Measurements from ENCODE around the gene MIEN1. TPM values are rescaled to one million over a fixed set of nuclear protein-coding genes. Genes with fewer than 3 reads are reported as not detected.

The MIEN1 gene
- total RNA-seq, 1 experiment from 2014 or later, result 50.8 TPM

GRCh38 chr17:39716073-39716818 lies 14.1 kb downstream of the MIEN1 start:
- H2BK5ac ChIP-seq (ENCODE audit: insufficient read length, low read length), result no peak overlapping the region
- no peak overlapping the region for H3K4ac ChIP-seq (ENCODE audit: low read depth, low read length)
- H3K27ac ChIP-seq (ENCODE audit: insufficient read length, low read depth, low read length), result no peak overlapping the region
- no peaks in the 10 kb centered on the region for H3K23me2 ChIP-seq (ENCODE audit: insufficient read length, low read depth, low read length, poor library complexity, severe bottlenecking)
- peak overlapping the region; percentile 53 to 84 (median 77); a peak in 4 of 7 replicates for H3K27ac Mint-ChIP-seq
- H4K91ac ChIP-seq (ENCODE audit: insufficient read length, low read depth, low read length), result no peak overlapping the region
- H3T11ph ChIP-seq (ENCODE audit: low read length), result no peak overlapping the region
- no peak overlapping the region for H2BK120ac ChIP-seq (ENCODE audit: low read depth, low read length, poor library complexity, severe bottlenecking)
- no peak overlapping the region for H3K18ac ChIP-seq (ENCODE audit: insufficient read length, low read depth, low read length)
- H4K20me1 ChIP-seq (ENCODE audit: control insufficient read depth, insufficient read depth, insufficient read length), result no peaks in the 10 kb centered on the region
- no peak overlapping the region for H2AK5ac ChIP-seq (ENCODE audit: insufficient read length, low read length)
- H3K9me3 Mint-ChIP-seq, result no peaks in the 10 kb centered on the region
- no peaks in the 10 kb centered on the region for H3K4me1 Mint-ChIP-seq
- H3K23ac ChIP-seq (ENCODE audit: insufficient read length, low read depth, low read length), result no peak overlapping the region
- no peak for TF ChIP-seq CTCF (conservative IDR thresholded peaks at IDR 0.05)
- H3K56ac ChIP-seq (ENCODE audit: insufficient read length, low read depth, low read length), result no peak overlapping the region
- no CpG with 5 or more reads among the region's 15 CpGs for WGBS (ENCODE audit: extremely low coverage, insufficient read length, low lambda C conversion rate)
- H3K27me3 Mint-ChIP-seq (ENCODE audit: low read depth), result no peaks in the 10 kb centered on the region
- H2BK20ac ChIP-seq (ENCODE audit: low read depth, low read length, poor library complexity, severe bottlenecking), result no peak overlapping the region
- H3K4me1 ChIP-seq (ENCODE audit: insufficient read depth, low read length), result no peaks in the 10 kb centered on the region
- no peak overlapping the region for H2AFZ ChIP-seq (ENCODE audit: low read length)
- H4K8ac ChIP-seq (replicated peaks; ENCODE audit: insufficient read length, low read depth, low read length), result no peak overlapping the region
- no peak overlapping the region for H3K9ac ChIP-seq (ENCODE audit: extremely low read depth, insufficient read length, low read length)
- H3K79me1 ChIP-seq (ENCODE audit: insufficient read depth, low read depth, low read length, poor library complexity, severe bottlenecking), result no peaks in the 10 kb centered on the region
- H3K36me3 Mint-ChIP-seq (ENCODE audit: insufficient read depth in 1 of 3, low read depth in 3 of 3), result peaks cover 72 to 93% (median 80%) of the 10 kb centered on the region in 3 experiments; a peak in 6 of 7 replicates
- no peak overlapping the region for H2BK15ac ChIP-seq (ENCODE audit: low read depth, low read length)
- H3K14ac ChIP-seq (ENCODE audit: insufficient read depth, low read length), result no peak overlapping the region
- no peak overlapping the region for H3K4me2 ChIP-seq (ENCODE audit: insufficient read depth, insufficient read length, low read length)
- H3K79me2 ChIP-seq (ENCODE audit: insufficient read depth, low read length), result no peaks in the 10 kb centered on the region
- no peaks in the 10 kb centered on the region for H3K9me3 ChIP-seq (ENCODE audit: control insufficient read depth, low read depth, low read length)
- no peak overlapping the region for H4K5ac ChIP-seq (ENCODE audit: insufficient read length, low read depth, low read length)
- no peak overlapping the region for H2BK12ac ChIP-seq (ENCODE audit: insufficient read length, low read depth, low read length)
- H3K4me3 Mint-ChIP-seq, result no peak overlapping the region
- DNase-seq, result no peak
- H3K27me3 ChIP-seq (ENCODE audit: insufficient read depth, low read length), result no peaks in the 10 kb centered on the region

Data from H9 (cell line).